Upper lobe of left lung (tissue), 4 donors: ENCODE results near the gene KCNJ11.
"Not testable (repeated sequence)": the region's sequence is repeated elsewhere in the genome, so short reads cannot be mapped to it uniquely, and the experiment has no call there.

Experiments
- EP300 ChIP-seq, 4 donors: sonication (generic); formaldehyde crosslinking; IDR thresholded peaks; one replicate each; pipeline ENCODE4 v1.5.1; 2017; ENCODE audit warnings: antibody characterized with exemption in 4 of 4, control low read depth in 2 of 4
- POLR2A ChIP-seq, 4 donors: fragments of 450-650 bp; IDR thresholded peaks; one replicate each; pipeline ENCODE4 v1.5.1; 2016 to 2017; ENCODE audit warnings: antibody characterized with exemption in 4 of 4, mild to moderate bottlenecking in 2 of 4
- POLR2AphosphoS5 ChIP-seq, 2 donors: sonication (generic); formaldehyde crosslinking; IDR thresholded peaks; one replicate each; pipeline ENCODE4 v1.5.1; 2017; ENCODE audit warnings: antibody characterized with exemption in 2 of 2
- TF ChIP-seq, protein P1 (sequence below), 6 experiments: fragments of 450-650 bp in 4 of 6; fragments of 200-600 bp in 2 of 6; sonication (generic) in 2 of 6; IDR thresholded peaks; one replicate each; pipeline ENCODE4 v1.5.1; 2016 to 2019; ENCODE audit warnings: antibody characterized with exemption in 6 of 6

GRCh38 chr11:17426233-17426632, 37.8 kb upstream of the KCNJ11 start:
- TF ChIP-seq EP300, POLR2A, POLR2AphosphoS5 (IDR thresholded peaks at IDR 0.05): not testable (repeated sequence)
- TF ChIP-seq, protein P1, sequence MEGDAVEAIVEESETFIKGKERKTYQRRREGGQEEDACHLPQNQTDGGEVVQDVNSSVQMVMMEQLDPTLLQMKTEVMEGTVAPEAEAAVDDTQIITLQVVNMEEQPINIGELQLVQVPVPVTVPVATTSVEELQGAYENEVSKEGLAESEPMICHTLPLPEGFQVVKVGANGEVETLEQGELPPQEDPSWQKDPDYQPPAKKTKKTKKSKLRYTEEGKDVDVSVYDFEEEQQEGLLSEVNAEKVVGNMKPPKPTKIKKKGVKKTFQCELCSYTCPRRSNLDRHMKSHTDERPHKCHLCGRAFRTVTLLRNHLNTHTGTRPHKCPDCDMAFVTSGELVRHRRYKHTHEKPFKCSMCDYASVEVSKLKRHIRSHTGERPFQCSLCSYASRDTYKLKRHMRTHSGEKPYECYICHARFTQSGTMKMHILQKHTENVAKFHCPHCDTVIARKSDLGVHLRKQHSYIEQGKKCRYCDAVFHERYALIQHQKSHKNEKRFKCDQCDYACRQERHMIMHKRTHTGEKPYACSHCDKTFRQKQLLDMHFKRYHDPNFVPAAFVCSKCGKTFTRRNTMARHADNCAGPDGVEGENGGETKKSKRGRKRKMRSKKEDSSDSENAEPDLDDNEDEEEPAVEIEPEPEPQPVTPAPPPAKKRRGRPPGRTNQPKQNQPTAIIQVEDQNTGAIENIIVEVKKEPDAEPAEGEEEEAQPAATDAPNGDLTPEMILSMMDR (IDR thresholded peaks at IDR 0.05), result not testable (repeated sequence)
